ENCODE results near the gene NEDD1.

The NEDD1 gene

DNA sequence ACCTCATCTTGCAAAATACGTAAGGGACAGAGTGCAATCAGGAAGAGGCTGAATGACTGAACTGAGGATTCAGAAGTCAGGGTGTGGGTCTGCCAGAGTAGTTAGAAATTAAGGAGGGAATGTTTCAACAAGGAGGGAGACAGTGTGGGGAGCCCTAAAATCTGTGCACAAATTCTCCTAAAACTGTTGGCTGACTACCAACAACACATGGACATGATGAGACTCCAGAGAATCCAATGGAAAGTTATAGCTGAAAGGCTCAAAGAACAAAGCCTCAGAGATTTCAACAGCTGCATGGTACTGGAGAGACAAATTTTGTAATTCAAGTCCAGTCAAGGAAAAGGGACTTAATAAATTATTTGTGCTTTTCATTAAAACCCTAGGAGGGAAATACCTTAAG lies 36.1 kb upstream of the NEDD1 start:
- no peaks in the 10 kb centered on the region for H3K27me3 ChIP-seq (replicated peaks; ENCODE audit: insufficient read depth, low read length)
- DNase-seq: no peak
- no peak overlapping the region for H3K27ac ChIP-seq (ENCODE audit: low read length)
- H3K79me2 ChIP-seq (ENCODE audit: low read length): no peaks in the 10 kb centered on the region
- no peak overlapping the region for H2AFZ ChIP-seq (ENCODE audit: low read length)
- H3K9me2 ChIP-seq (replicated peaks; ENCODE audit: insufficient read depth, low read length): no peaks in the 10 kb centered on the region
- H3K9ac ChIP-seq (ENCODE audit: low read length): no peak overlapping the region
- no peaks in the 10 kb centered on the region for H4K20me1 ChIP-seq (ENCODE audit: insufficient read depth, low read length)
- no peaks in the 10 kb centered on the region for H3K36me3 ChIP-seq (replicated peaks; ENCODE audit: insufficient read depth, low read length)
- H3K4me1 ChIP-seq (ENCODE audit: low read length): no peaks in the 10 kb centered on the region
- H3K4me2 ChIP-seq (ENCODE audit: low read depth, low read length): no peak overlapping the region
- H3K4me3 ChIP-seq (ENCODE audit: low read length): no peak overlapping the region
- TF ChIP-seq EZH2phosphoT487 (IDR thresholded peaks at IDR 0.05; ENCODE audit: low read length): no peak
- TF ChIP-seq CTCF (IDR thresholded peaks at IDR 0.05; ENCODE audit: low read length): no peak
- TF ChIP-seq EZH2 (optimal IDR thresholded peaks at IDR 0.05; ENCODE audit: low read depth, low read length): no peak
- no peaks in the 10 kb centered on the region for H3F3A ChIP-seq (ENCODE audit: insufficient read depth, low read length)
- H3K9me3 ChIP-seq (replicated peaks; ENCODE audit: insufficient read depth, low read length): no peaks in the 10 kb centered on the region

- no peak overlapping the region for H2AFZ ChIP-seq (ENCODE audit: low read length)
- H4K20me1 ChIP-seq (ENCODE audit: insufficient read depth, low read length): no peaks in the 10 kb centered on the region
- H3K27ac ChIP-seq (ENCODE audit: low read length): no peak overlapping the region
- H3K4me1 ChIP-seq (ENCODE audit: low read length): no peaks in the 10 kb centered on the region
- H3F3A ChIP-seq (ENCODE audit: insufficient read depth, low read length): no peaks in the 10 kb centered on the region
- DNase-seq: no peak
- H3K4me3 ChIP-seq (ENCODE audit: low read length): no peak overlapping the region
- H3K36me3 ChIP-seq (replicated peaks; ENCODE audit: insufficient read depth, low read length): no peaks in the 10 kb centered on the region
- TF ChIP-seq CTCF (IDR thresholded peaks at IDR 0.05; ENCODE audit: low read length) (no peak), EZH2phosphoT487 (IDR thresholded peaks at IDR 0.05; ENCODE audit: low read length) (no peak), EZH2 (optimal IDR thresholded peaks at IDR 0.05; ENCODE audit: low read depth, low read length) (no peak)
- H3K79me2 ChIP-seq (ENCODE audit: low read length): no peaks in the 10 kb centered on the region
- H3K4me2 ChIP-seq (ENCODE audit: low read depth, low read length): no peak overlapping the region
- no peaks in the 10 kb centered on the region for H3K9me2 ChIP-seq (replicated peaks; ENCODE audit: insufficient read depth, low read length)
- H3K9me3 ChIP-seq (replicated peaks; ENCODE audit: insufficient read depth, low read length): no peaks in the 10 kb centered on the region
- H3K9ac ChIP-seq (ENCODE audit: low read length): no peak overlapping the region
- no peaks in the 10 kb centered on the region for H3K27me3 ChIP-seq (replicated peaks; ENCODE audit: insufficient read depth, low read length)
Observed at GRCh38 chr12:96872961-96873360, 34.1 kb upstream of the NEDD1 start.

DNA sequence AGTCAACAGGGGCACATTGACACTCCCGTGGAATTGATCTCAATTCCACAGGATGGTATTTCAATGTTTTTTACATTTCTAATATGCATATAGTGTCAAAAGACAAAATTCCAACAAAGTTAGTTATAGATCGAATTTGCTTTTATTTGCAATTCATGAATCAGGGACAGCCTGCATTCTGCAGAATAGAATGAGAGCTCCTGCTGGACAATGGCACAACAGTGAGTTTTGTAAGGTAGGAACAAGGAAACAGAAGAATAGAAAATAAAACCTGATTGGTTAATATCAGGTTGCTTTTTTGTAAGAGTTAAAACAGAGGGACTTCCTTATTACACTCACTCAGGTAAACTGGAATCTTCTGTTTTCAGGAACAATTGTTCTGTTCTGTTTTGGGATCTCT lies 32.8 kb upstream of the NEDD1 start:
- Histone ChIP-seq H3K27me3 (replicated peaks; ENCODE audit: insufficient read depth, low read length) (no peaks in the 10 kb centered on the region), H3F3A (ENCODE audit: insufficient read depth, low read length) (no peaks in the 10 kb centered on the region), H3K9me3 (replicated peaks; ENCODE audit: insufficient read depth, low read length) (no peaks in the 10 kb centered on the region), H3K36me3 (replicated peaks; ENCODE audit: insufficient read depth, low read length) (no peaks in the 10 kb centered on the region), H3K4me1 (ENCODE audit: low read length) (no peaks in the 10 kb centered on the region), H4K20me1 (ENCODE audit: insufficient read depth, low read length) (no peaks in the 10 kb centered on the region), H3K4me3 (ENCODE audit: low read length) (no peak overlapping the region), H3K4me2 (ENCODE audit: low read depth, low read length) (no peak overlapping the region), H3K27ac (ENCODE audit: low read length) (no peak overlapping the region), H2AFZ (ENCODE audit: low read length) (no peak overlapping the region), H3K9ac (ENCODE audit: low read length) (no peak overlapping the region), H3K9me2 (replicated peaks; ENCODE audit: insufficient read depth, low read length) (no peaks in the 10 kb centered on the region), H3K79me2 (ENCODE audit: low read length) (no peaks in the 10 kb centered on the region)
- DNase-seq: no peak
- no peak for TF ChIP-seq EZH2 (optimal IDR thresholded peaks at IDR 0.05; ENCODE audit: low read depth, low read length)
- TF ChIP-seq CTCF (IDR thresholded peaks at IDR 0.05; ENCODE audit: low read length): no peak
- no peak for TF ChIP-seq EZH2phosphoT487 (IDR thresholded peaks at IDR 0.05; ENCODE audit: low read length)

All from MM.1S (cell line).